Measurements from ENCODE around the gene PRMT7. TPM values are rescaled to one million over a fixed set of nuclear protein-coding genes. Genes with fewer than 3 reads are reported as not detected.

PRMT7 gene
- total and polyA plus RNA-seq, 2 experiments from 2014 or later = 27.2 to 49.6 TPM

GRCh38 chr16:68356249-68356918 is 45.6 kb downstream of the PRMT7 start:
- Histone ChIP-seq H3K27me3 (replicated peaks; ENCODE audit: insufficient read depth) (no peaks in the 10 kb centered on the region), H3K79me2 (ENCODE audit: insufficient read depth) (no peaks in the 10 kb centered on the region), H3K4me1 (ENCODE audit: insufficient read depth) (no peaks in the 10 kb centered on the region), H3K36me3 (ENCODE audit: low read depth) (no peaks in the 10 kb centered on the region), H3K27ac (no peak overlapping the region), H3F3A (ENCODE audit: insufficient read depth) (no peaks in the 10 kb centered on the region), H3K9me3 (ENCODE audit: low read depth) (no peaks in the 10 kb centered on the region), H3K4me2 (ENCODE audit: unreplicated experiment) (no peak overlapping the region), H4K20me1 (ENCODE audit: insufficient read depth) (no peaks in the 10 kb centered on the region), H2AFZ (no peak overlapping the region), H3K9ac (no peak overlapping the region), H3K4me3 (no peak overlapping the region), H3K9me2 (ENCODE audit: insufficient read depth) (no peaks in the 10 kb centered on the region)
- no peak for TF ChIP-seq EZH2phosphoT487 (IDR thresholded peaks at IDR 0.05; ENCODE audit: insufficient read depth, low read depth)
- 93 to 96% methylated on average over 27 to 28 of the region's 28 CpGs for WGBS, 2 experiments (ENCODE audit: low coverage in 1 of 2, low lambda C conversion rate in 2 of 2, missing lambda C conversion rate in 2 of 2)
- DNase-seq = no peak
- in situ Hi-C loops (cut with MboI) = no loop called here

GRCh38 chr16:68356919-68357286 is 46.1 kb downstream of the PRMT7 start:
- Histone ChIP-seq H3K4me1 (ENCODE audit: insufficient read depth) (no peaks in the 10 kb centered on the region), H3K27me3 (replicated peaks; ENCODE audit: insufficient read depth) (no peaks in the 10 kb centered on the region), H3K9me3 (ENCODE audit: low read depth) (no peaks in the 10 kb centered on the region), H3K79me2 (ENCODE audit: insufficient read depth) (no peaks in the 10 kb centered on the region), H3F3A (ENCODE audit: insufficient read depth) (no peaks in the 10 kb centered on the region), H4K20me1 (ENCODE audit: insufficient read depth) (no peaks in the 10 kb centered on the region), H3K36me3 (ENCODE audit: low read depth) (no peaks in the 10 kb centered on the region), H3K9ac (no peak overlapping the region), H2AFZ (no peak overlapping the region), H3K9me2 (ENCODE audit: insufficient read depth) (no peaks in the 10 kb centered on the region), H3K4me2 (ENCODE audit: unreplicated experiment) (no peak overlapping the region), H3K4me3 (no peak overlapping the region), H3K27ac (no peak overlapping the region)
- DNase-seq = no peak
- in situ Hi-C loops (cut with MboI) = no loop called here
- WGBS, 2 experiments (ENCODE audit: low coverage in 1 of 2, low lambda C conversion rate in 2 of 2, missing lambda C conversion rate in 2 of 2) = 87 to 95% methylated on average over 5 of the region's 5 CpGs
- TF ChIP-seq EZH2 (IDR thresholded peaks at IDR 0.05; ENCODE audit: insufficient read depth, poor library complexity, severe bottlenecking) (no peak), EZH2phosphoT487 (IDR thresholded peaks at IDR 0.05; ENCODE audit: insufficient read depth, low read depth) (no peak)

GRCh38 chr16:68357521-68357922 is 46.7 kb downstream of the PRMT7 start:
- in situ Hi-C loops (cut with MboI) = no loop called here
- DNase-seq = no peak
- H4K20me1 ChIP-seq (ENCODE audit: insufficient read depth) = no peaks in the 10 kb centered on the region

GRCh38 chr16:68357923-68358322 is 47.1 kb downstream of the PRMT7 start:
- TF ChIP-seq EZH2 (IDR thresholded peaks at IDR 0.05; ENCODE audit: insufficient read depth, poor library complexity, severe bottlenecking) (no peak), EZH2phosphoT487 (IDR thresholded peaks at IDR 0.05; ENCODE audit: insufficient read depth, low read depth) (no peak)
- H3K9ac ChIP-seq = no peak overlapping the region
- no peak for DNase-seq
- no peaks in the 10 kb centered on the region for H3K4me1 ChIP-seq (ENCODE audit: insufficient read depth)
- H3K79me2 ChIP-seq (ENCODE audit: insufficient read depth) = no peaks in the 10 kb centered on the region
- H3K27me3 ChIP-seq (replicated peaks; ENCODE audit: insufficient read depth) = no peaks in the 10 kb centered on the region
- H3K27ac ChIP-seq = no peak overlapping the region
- no peaks in the 10 kb centered on the region for H4K20me1 ChIP-seq (ENCODE audit: insufficient read depth)
- no peak overlapping the region for H3K4me3 ChIP-seq
- H3K9me2 ChIP-seq (ENCODE audit: insufficient read depth) = no peaks in the 10 kb centered on the region
- H3K36me3 ChIP-seq (ENCODE audit: low read depth) = no peaks in the 10 kb centered on the region
- no peak overlapping the region for H2AFZ ChIP-seq
- no peaks in the 10 kb centered on the region for H3K9me3 ChIP-seq (ENCODE audit: low read depth)
- WGBS, 2 experiments (ENCODE audit: low coverage in 1 of 2, low lambda C conversion rate in 2 of 2, missing lambda C conversion rate in 2 of 2) = 93 to 96% methylated on average over 11 of the region's 11 CpGs
- 0 out of 2 replicates have a peak, but pooled peaks cover 3% of the 10 kb centered on the region for H3F3A ChIP-seq (ENCODE audit: insufficient read depth)
- H3K4me2 ChIP-seq (ENCODE audit: unreplicated experiment) = no peak overlapping the region
- in situ Hi-C loops (cut with MboI) = no loop called here

More at GRCh38 chr16:68357521-68357922, 46.7 kb downstream of the PRMT7 start:
- WGBS, 2 experiments (ENCODE audit: low coverage in 1 of 2, low lambda C conversion rate in 2 of 2, missing lambda C conversion rate in 2 of 2) = 96 to 97% methylated on average over 8 to 9 of the region's 9 CpGs
- TF ChIP-seq EZH2phosphoT487 (IDR thresholded peaks at IDR 0.05; ENCODE audit: insufficient read depth, low read depth) = no peak
- no peak for TF ChIP-seq EZH2 (IDR thresholded peaks at IDR 0.05; ENCODE audit: insufficient read depth, poor library complexity, severe bottlenecking)
- Histone ChIP-seq H3K79me2 (ENCODE audit: insufficient read depth) (no peaks in the 10 kb centered on the region), H3K9me2 (ENCODE audit: insufficient read depth) (no peaks in the 10 kb centered on the region), H2AFZ (no peak overlapping the region), H3K9me3 (ENCODE audit: low read depth) (no peaks in the 10 kb centered on the region), H3K4me3 (no peak overlapping the region), H3K36me3 (ENCODE audit: low read depth) (no peaks in the 10 kb centered on the region), H3K27me3 (replicated peaks; ENCODE audit: insufficient read depth) (no peaks in the 10 kb centered on the region), H3K27ac (no peak overlapping the region), H3K4me2 (ENCODE audit: unreplicated experiment) (no peak overlapping the region), H3K4me1 (ENCODE audit: insufficient read depth) (no peaks in the 10 kb centered on the region), H3F3A (ENCODE audit: insufficient read depth) (0 out of 2 replicates have a peak, but pooled peaks cover under 1% of the 10 kb centered on the region), H3K9ac (no peak overlapping the region)
